AG09319 (cell line): ENCODE results near the gene VEGFC.

Experiments
- DNase-seq: peaks from one replicate; pipeline ENCODE4 v3.0.0-alpha.2; 2010; ENCODE audit warnings: low read depth; ENCODE audit errors: extremely low read depth
- CTCF ChIP-seq: IDR thresholded peaks from 2 replicates; pipeline ENCODE4 v1.5.1; 2011; ENCODE audit warnings: low read depth, mild to moderate bottlenecking, inconsistent platforms, low read length, moderate library complexity

Gene VEGFC

GRCh38 chr4:176814770-176815169 is 22.0 kb upstream of the VEGFC start:
- no peak for TF ChIP-seq CTCF
- DNase-seq, result no peak

DNA sequence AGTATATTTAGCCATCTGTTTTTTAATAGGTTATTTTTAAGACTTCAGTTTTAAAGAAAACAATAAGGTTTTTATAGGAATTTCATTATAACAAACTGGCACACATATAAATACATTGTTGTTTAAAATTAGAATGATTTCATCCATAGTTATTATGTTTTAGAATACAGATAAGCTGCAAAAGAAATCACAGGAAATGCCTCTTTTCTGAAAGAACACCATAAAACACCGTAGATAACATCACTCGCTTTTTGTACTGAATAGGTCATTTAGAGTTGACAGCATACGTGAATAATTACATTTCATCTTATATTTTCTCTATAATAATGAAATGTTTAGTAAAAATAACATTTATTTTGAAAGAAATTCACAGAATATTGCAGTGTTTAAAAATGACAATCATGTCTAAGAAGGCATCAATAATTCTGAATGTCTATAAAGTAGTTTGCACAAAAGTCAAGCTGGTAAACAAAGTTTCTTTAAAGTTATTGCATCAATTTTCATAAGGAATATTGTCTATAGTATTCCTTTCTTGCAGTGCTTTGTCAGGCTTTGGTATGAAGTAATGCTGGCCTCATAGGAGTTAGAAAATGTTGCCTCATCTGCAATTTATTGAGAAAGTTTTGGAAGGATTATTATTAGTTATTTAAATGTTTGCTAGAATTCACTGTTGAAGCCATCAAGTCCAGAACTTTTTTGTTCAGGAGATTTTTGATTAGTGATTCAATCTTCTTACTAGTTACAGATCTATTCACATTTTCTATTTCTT is 17.9 kb upstream of the VEGFC start:
- no peak for DNase-seq
- TF ChIP-seq CTCF, result no peak

- DNase-seq, result no peak
- TF ChIP-seq CTCF, result no peak
Measured at GRCh38 chr4:176806778-176807375, 14.2 kb upstream of the VEGFC start.

DNA sequence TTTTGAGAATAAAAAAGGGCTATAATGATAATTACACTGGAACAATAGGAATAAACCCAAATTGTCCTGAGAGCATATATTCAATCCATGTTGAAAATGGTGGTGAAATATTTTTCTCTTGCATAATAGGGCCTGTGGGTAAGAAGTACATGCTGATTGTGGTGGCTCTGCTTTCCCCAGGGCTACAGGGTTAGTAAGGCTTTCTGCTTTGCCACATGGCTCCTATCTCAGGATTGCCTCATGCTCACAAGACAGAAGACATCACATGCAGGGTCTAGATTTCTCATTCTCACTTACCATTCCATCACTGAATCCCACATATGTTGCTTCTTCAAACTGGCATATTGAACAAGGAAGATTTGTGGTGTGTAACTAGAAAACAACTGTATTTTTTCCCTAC is 12.4 kb upstream of the VEGFC start:
- no peak for TF ChIP-seq CTCF
- no peak for DNase-seq

GRCh38 chr4:176800891-176801534 is 8.3 kb upstream of the VEGFC start:
- DNase-seq, result no peak

DNA sequence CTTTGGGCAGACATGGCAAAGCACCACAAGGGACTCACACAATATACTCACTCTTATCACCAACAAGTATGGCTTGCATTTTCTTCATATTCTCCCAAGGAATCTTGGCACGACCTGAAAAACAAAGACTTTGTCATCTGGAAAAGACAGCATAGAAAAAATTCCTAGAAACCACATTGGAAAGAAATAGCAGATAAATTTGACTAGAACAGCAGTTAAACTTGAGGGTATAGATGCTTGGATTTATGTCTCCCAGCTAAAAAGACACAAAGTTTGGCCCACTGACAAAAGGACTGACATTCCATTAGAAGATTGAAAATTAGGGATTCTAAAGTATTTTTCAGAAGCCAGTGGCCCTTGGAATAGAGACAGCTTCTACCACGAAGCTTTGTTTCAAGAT is 6.9 kb upstream of the VEGFC start:
- no peak for TF ChIP-seq CTCF
- DNase-seq, result no peak

More at GRCh38 chr4:176800891-176801534, 8.3 kb upstream of the VEGFC start:
- no peak for TF ChIP-seq CTCF

DNA sequence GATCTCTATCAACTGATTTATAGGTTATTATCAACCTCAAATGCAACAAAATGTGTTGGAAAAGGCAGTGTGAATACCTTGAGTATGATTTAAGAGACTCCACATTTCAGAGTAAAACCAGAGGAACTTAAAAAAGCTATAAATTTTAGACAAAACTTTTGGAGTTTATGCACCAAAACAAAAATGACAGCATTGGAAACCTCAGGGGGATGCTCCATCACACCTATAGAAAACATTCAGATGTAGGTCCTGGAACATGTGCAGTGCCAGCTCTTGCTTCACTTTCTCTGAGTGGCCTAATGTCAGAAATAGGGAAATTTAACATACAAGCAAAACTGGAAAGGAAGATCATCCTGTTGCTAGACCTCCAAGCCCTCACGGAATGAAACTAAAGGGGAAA is 5.8 kb upstream of the VEGFC start:
- DNase-seq, result no peak
- no peak for TF ChIP-seq CTCF
